ENCODE measurements around the gene ISY1.
"Not testable (repeated sequence)": the region's sequence is repeated elsewhere in the genome, so short reads cannot be mapped to it uniquely, and the experiment has no call there.

The ISY1 gene

GRCh38 chr3:129160891-129161859 is at the start of gene ISY1:
Gene ISY1 (minus strand): TSS chr3:129161063. CDS start chr3:129160975, 88 bp downstream.
- DNase-seq (ENCODE audit: low read depth in 3 of 3), result peak; percentile 72 to 73 (median 73)

DNA sequence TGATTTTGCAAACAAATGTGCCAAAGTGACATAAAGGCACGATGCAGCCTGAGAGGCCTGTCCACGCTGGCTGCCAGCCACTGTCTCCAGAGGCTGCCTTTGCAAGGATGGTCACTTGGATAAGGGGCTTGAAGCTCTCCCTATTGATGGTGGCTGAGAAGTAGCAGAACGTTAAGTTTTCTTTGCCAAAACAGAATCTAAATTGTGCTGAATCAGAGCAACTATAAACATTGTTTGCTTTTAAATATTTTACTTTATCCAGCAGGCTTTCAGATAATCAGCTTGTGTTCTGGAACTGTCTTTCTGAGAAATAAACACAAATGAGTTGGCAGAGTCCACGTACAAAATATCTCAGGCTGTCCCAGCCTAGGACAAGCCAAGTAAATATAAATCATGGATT is 46.6 kb upstream of the ISY1 start:
- DNase-seq (ENCODE audit: low read depth in 3 of 3), result no peak

- DNase-seq (ENCODE audit: low read depth in 3 of 3), result no peak
Measured at GRCh38 chr3:129205109-129205832, 44.4 kb upstream of the ISY1 start.

GRCh38 chr3:129204473-129204872 is 43.6 kb upstream of the ISY1 start:
- no peak for DNase-seq (ENCODE audit: low read depth in 3 of 3)

GRCh38 chr3:129199366-129199765 is 38.5 kb upstream of the ISY1 start:
- no peak for DNase-seq (ENCODE audit: low read depth in 3 of 3)

- no peak for DNase-seq (ENCODE audit: low read depth in 3 of 3)
Measured at GRCh38 chr3:129197321-129197720, 36.5 kb upstream of the ISY1 start.

- no peak for DNase-seq (ENCODE audit: low read depth in 3 of 3)
Measured at GRCh38 chr3:129196601-129197000, 35.7 kb upstream of the ISY1 start.

DNA sequence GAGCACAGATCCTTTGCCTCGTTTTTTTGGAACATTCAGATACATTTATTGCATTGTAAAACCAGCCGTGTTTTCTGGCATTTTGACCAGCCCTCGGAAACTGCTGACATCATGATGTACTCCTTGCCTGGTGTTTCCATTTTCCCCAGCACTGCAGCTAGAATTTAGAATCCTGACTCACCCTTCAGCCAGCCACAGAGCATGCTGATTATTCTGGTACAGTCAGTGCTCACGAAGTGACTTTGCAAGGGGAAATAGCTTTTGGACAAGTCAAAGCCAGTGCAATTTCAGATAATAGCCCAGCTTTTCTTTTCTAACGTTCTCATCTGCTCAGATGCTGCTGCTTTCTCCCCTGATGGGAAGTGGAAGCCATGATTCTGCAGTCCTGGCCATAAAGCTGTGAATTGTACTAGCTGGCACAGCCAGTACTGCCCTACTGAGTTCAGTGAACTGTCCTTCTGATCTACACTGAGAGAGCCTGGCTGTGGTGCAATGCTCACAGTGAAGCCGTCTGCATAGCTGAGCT is 34.9 kb upstream of the ISY1 start:
- no peak for DNase-seq (ENCODE audit: low read depth in 3 of 3)

DNA sequence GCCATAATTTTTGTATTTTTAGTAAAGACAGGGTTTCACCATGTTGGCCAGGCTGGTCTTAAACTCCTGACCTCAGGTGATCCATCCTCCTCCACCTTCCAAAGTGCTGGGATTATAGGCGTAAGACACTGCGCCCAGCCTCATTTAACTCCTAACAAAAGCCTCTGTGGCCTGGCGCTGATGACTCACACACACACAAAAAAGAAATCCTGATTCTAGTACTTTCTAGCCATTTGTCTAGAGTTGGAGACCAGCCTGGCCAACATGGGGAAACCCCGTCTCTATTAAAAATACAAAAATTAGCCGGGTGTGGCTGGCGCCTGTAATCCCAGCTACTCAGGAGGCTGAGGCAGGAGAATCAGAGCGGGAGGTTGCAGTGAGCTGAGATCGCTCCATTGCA is 28.9 kb upstream of the ISY1 start:
- not testable (repeated sequence) for DNase-seq (ENCODE audit: low read depth in 3 of 3)

DNA sequence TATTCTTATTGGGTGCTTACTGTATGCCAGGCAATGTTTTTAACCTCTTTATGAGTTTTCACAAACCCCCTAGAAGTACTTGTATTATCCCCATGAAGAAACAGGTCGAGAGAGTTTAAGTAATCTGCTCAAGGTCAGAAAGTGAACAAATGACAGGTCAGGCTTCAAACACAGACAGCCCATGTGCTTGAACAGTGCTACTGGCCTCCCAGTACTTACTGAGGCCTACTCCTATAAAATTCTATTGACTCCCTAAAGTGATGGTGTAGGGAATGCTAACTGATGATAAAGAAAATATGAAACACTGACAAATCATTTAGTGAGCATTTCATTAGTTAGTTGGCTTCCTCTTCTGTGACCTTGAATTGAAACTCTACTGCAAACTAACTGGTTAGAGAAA is 27.0 kb upstream of the ISY1 start:
- DNase-seq (ENCODE audit: low read depth in 3 of 3), result no peak

DNA sequence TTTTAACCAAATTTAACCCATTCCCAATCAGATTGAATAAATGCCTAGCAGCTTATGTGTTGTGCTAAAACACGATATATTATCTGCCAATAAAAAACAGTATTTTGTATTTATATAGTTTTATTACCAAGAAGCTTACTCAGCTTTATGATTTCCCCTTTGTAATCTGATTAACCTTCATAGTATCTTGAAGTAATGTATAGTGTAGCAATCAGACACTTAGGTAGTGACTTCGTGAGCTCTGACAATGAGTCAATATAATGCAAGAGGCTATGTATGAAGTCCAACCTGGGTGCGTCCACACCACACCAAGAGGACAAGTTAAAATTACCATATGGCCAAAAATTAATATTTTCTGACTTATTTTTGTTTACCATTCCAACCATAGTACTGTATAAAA is 24.9 kb upstream of the ISY1 start:
- no peak for DNase-seq (ENCODE audit: low read depth in 3 of 3)

DNA sequence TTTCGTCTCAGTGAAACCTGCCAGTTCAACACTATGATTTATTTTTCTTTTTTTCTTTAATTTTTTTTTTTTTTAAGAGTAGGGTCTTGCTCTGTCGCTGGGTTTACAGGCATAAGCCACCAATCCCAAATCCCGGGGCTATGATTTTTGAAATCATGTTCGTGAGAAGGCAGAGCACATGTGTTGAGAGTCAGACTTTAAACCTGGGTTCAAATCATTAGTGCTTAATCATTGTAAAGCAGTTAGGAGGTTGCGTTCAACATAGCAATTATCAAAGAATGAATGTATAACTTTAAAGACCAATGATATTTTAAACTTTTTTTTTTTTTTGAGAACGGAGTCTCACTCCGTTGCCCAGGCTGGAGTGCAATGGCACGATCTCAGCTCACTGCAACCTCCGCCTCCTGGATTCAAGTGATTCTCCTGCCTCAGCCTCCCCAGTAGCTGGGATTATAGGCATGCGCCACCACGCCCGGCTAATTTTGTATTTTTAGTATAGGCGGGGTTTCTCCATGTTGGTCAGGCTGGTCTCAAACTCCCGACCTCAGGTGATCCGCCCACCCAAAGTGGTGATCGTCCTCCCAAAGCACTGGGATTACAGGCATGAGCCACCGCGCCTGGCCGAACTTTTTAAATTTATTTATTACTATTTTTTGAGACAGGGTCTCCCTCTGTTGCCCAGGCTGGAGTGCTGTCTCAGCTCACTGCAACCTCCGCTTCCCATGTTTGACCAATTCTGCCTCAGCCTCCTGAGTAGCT is 24.1 kb upstream of the ISY1 start:
- DNase-seq (ENCODE audit: low read depth in 3 of 3), result not testable (repeated sequence)

GRCh38 chr3:129184396-129184657 is 23.5 kb upstream of the ISY1 start:
- DNase-seq (ENCODE audit: low read depth in 3 of 3), result no peak

- peak; percentile 85 to 86 (median 85) for DNase-seq (ENCODE audit: low read depth in 3 of 3)
Measured at GRCh38 chr3:129183569-129184395, 22.9 kb upstream of the ISY1 start, which contains the start of gene CNBP. Gene CNBP (minus strand): TSS chr3:129183896. CDS start chr3:129171757, 12,139 bp downstream.

- DNase-seq (ENCODE audit: low read depth in 3 of 3), result no peak
Measured at GRCh38 chr3:129182390-129183185, 21.7 kb upstream of the ISY1 start.

GRCh38 chr3:129181819-129182218 is 21.0 kb upstream of the ISY1 start:
- DNase-seq (ENCODE audit: low read depth in 3 of 3), result no peak

GRCh38 chr3:129180461-129180860 is 19.6 kb upstream of the ISY1 start:
- DNase-seq (ENCODE audit: low read depth in 3 of 3), result no peak

DNA sequence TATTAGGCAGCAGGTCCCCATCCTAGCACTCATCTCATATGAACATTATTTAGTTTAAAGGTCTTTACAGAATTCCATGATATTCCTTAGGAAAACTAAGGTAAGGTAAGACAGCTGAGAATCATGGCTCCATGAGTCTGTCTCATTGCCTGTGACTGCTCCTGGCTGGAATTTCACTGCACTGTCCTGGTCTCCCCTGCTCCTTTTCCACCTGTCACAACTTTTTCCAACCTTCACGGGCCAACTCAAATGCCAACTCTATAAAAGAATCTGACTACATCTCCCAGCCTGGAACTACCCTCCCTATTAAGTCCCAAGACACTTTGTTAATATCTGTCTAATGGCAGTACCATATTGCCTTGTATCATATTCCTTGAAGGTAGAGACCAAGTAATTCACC is 15.2 kb upstream of the ISY1 start:
- DNase-seq (ENCODE audit: low read depth in 3 of 3), result no peak

GRCh38 chr3:129173725-129174124 is 12.9 kb upstream of the ISY1 start:
- no peak for DNase-seq (ENCODE audit: low read depth in 3 of 3)

DNA sequence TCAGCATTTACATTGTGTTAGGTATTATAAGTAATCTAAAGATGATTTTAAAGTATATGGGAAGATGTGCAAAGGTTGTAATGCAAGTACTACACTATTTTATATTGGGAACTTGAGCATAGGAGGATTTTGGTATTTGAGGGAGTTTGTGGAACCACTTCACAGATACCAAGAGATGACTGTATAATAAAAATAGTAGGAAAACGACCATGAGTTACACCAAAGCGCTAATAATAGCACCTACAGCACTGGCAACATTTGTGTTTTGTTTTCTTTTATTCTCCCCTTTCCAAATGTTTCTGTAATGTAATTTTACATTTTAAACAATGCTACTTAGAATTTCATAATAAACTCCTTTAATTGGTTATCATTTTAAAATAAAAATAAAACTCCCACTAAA is 12.3 kb upstream of the ISY1 start:
- DNase-seq (ENCODE audit: low read depth in 3 of 3), result no peak

Data from stimulated activated CD4-positive, alpha-beta T cell treated with anti-CD3 and anti-CD28 coated beads, TNF-alpha, amount 100 ng/mL, for 4 hours (primary cell).